Omental fat pad (tissue), 4 donors: ENCODE measurements around the gene REN. TPM values are rescaled to one million over a fixed set of nuclear protein-coding genes. Genes with fewer than 3 reads are reported as not detected.

Source experiments
- ATAC-seq: fragments of 150-250 bp; one replicate; pipeline ENCODE4 v1.9.1; 2016; ENCODE audit warnings: mild to moderate bottlenecking, moderate library complexity; ENCODE audit not compliant: low FRiP score
- DNase-seq: peaks from one replicate; pipeline ENCODE4 v3.0.0-alpha.2; 2019; ENCODE audit warnings: low spot score
- CTCF ChIP-seq, 3 donors: fragments of 450-650 bp; IDR thresholded peaks; one replicate each; pipeline ENCODE4 v1.5.1; 2016 to 2017; ENCODE audit warnings: antibody characterized with exemption in 3 of 3, mild to moderate bottlenecking in 3 of 3, moderate library complexity in 2 of 3
- total RNA-seq, 4 donors: library from RNA; depleted of rRNA; stranded (reverse); fragments of >200 nt; gene quantifications; one replicate each; pipeline ENCODE4 v1.1.0, GENCODE V29; 2016

Gene REN
- total RNA-seq, 4 donors from 2014 or later, result 1.4 to 2.8 TPM; not detected in 2

- DNase-seq, result no peak
- TF ChIP-seq CTCF (IDR thresholded peaks at IDR 0.05), result no peak
- no peak for ATAC-seq
Observed at GRCh38 chr1:204171751-204172178, 5.6 kb upstream of the REN start.

GRCh38 chr1:204170494-204171155 is 4.5 kb upstream of the REN start:
- ATAC-seq, result no peak

GRCh38 chr1:204169858-204170257 is 3.7 kb upstream of the REN start:
- ATAC-seq (no peak), DNase-seq (no peak)
- no peak for TF ChIP-seq CTCF (IDR thresholded peaks at IDR 0.05)

More at GRCh38 chr1:204170494-204171155, 4.5 kb upstream of the REN start:
- TF ChIP-seq CTCF (IDR thresholded peaks at IDR 0.05), result no peak
- no peak for DNase-seq

GRCh38 chr1:204167730-204168129 is 1.6 kb upstream of the REN start:
- no peak for DNase-seq
- TF ChIP-seq CTCF (IDR thresholded peaks at IDR 0.05), result no peak
- no peak for ATAC-seq

- DNase-seq (peak; percentile 71), ATAC-seq (peak; percentile 77)
- TF ChIP-seq CTCF (IDR thresholded peaks at IDR 0.05), result peak in 2 of 3 donors; percentile 17 to 97
Observed at GRCh38 chr1:204162494-204163074, 3.6 kb downstream of the REN start.

GRCh38 chr1:204161609-204162493 is 4.3 kb downstream of the REN start:
- DNase-seq, result no peak
- ATAC-seq, result no peak
- TF ChIP-seq CTCF (IDR thresholded peaks at IDR 0.05), result no peak
